HepG2 (cell line): Measurements from ENCODE around the gene TNS1. TPM values are rescaled to one million over a fixed set of nuclear protein-coding genes. Genes with fewer than 3 reads are reported as not detected.

Experiments used
- ATAC-seq: fragments of 200-7000 bp; cut with Tn5 transposase; 3 replicates; pipeline ENCODE4 v1.9.1; 2020; ENCODE audit warnings: mild to moderate bottlenecking, moderate library complexity
- BruUV-seq: library from RNA; stranded (reverse); fragments of 400-500 nt; replicated peaks from 2 replicates; lab custom pipeline; 2021; lab: Mats Ljungman, UMichigan
- CTCF ChIA-PET: fragments of 300-600 bp; formaldehyde crosslinking; extraction: SDS; loops from one replicate; lab custom pipeline; 2021; ENCODE audit warnings: low total read pairs, inconsistent platforms, low intra/inter-chr PET ratio; lab: Yijun Ruan, JAX
- POLR2A ChIA-PET: fragments of 350-600 bp; sonication (Branson Sonifier 250); formaldehyde crosslinking; loops from one replicate; lab custom pipeline; 2020; ENCODE audit warnings: antibody characterized with exemption, inconsistent platforms; lab: Yijun Ruan, JAX
- DNase-seq: peaks from one replicate; pipeline ENCODE4 v3.0.0-alpha.2; 2015; ENCODE audit warnings: low spot score
- FAIRE-seq: peaks from 3 replicates; lab custom pipeline; 2011; peaks lifted over from hg19 to GRCh38; lab: Jason Lieb, UNC
- H2AFZ ChIP-seq: one replicate; pipeline ENCODE4 v1.6.1; 2011; ENCODE audit warnings: low read length, inconsistent platforms
- H3K27ac ChIP-seq: fragments of 300-600 bp; 3 replicates; pipeline ENCODE4 v1.8.0; 2011; ENCODE audit warnings: mixed run types, mild to moderate bottlenecking, mixed read lengths, low read length, inconsistent platforms; ENCODE audit not compliant: insufficient read depth; ENCODE audit errors: extremely low read length
- H3K27me3 ChIP-seq, 2 experiments: fragments of 200-600 bp in 1 of 2; 2 replicates in 1 of 2; 3 replicates in 1 of 2; pipeline versions ENCODE4 v1.6.0 to v1.8.0; 2011; ENCODE audit warnings: low read length in 2 of 2, mild to moderate bottlenecking in 2 of 2, moderate library complexity in 2 of 2, inconsistent platforms in 1 of 2; ENCODE audit not compliant: insufficient read depth in 2 of 2, control insufficient read depth in 1 of 2
- H3K36me3 ChIP-seq, 2 experiments: fragments of 200-600 bp in 1 of 2; replicated peaks in 1 of 2; 2 replicates in 1 of 2; 3 replicates in 1 of 2; pipeline versions ENCODE4 v1.5.1 to v1.8.0; 2011; ENCODE audit warnings: low read length in 2 of 2, inconsistent platforms in 1 of 2; ENCODE audit not compliant: insufficient read depth in 2 of 2, control insufficient read depth in 1 of 2
- H3K4me1 ChIP-seq: 2 replicates; pipeline ENCODE4 v1.5.1; 2012; ENCODE audit warnings: low read length, inconsistent platforms; ENCODE audit not compliant: insufficient read depth
- H3K4me2 ChIP-seq: 2 replicates; pipeline ENCODE4 v1.6.0; 2011; ENCODE audit warnings: low read depth, low read length, inconsistent platforms
- H3K4me3 ChIP-seq, 3 experiments: fragments of 200-600 bp in 1 of 3; sonication (generic), shearing (Covaris generic) in 1 of 3; replicated peaks in 1 of 3; 2 replicates each; pipeline ENCODE4 v1.5.1; 2011 to 2016; ENCODE audit warnings: low read length in 3 of 3, inconsistent platforms in 2 of 3, low read depth in 2 of 3, mild to moderate bottlenecking in 2 of 3, control low read depth in 1 of 3, mixed read lengths in 1 of 3; ENCODE audit not compliant: insufficient read depth in 1 of 3
- H3K79me2 ChIP-seq: one replicate; pipeline ENCODE4 v1.6.1; 2011; ENCODE audit warnings: low read length, inconsistent platforms; ENCODE audit not compliant: insufficient read depth
- H3K9ac ChIP-seq: 2 replicates; pipeline ENCODE4 v1.6.0; 2011; ENCODE audit warnings: mild to moderate bottlenecking, low read depth, low read length, inconsistent platforms; ENCODE audit not compliant: insufficient read depth
- H3K9me3 ChIP-seq: 2 replicates; pipeline ENCODE4 v1.5.1; 2012; ENCODE audit warnings: mild to moderate bottlenecking, low read length
- H4K20me1 ChIP-seq: 2 replicates; pipeline ENCODE4 v1.6.0; 2011; ENCODE audit warnings: inconsistent platforms, mild to moderate bottlenecking, low read length, moderate library complexity; ENCODE audit not compliant: insufficient read depth
- AKAP8 ChIP-seq: sonication (generic); formaldehyde crosslinking; IDR thresholded peaks from 2 replicates; pipeline ENCODE4 v1.5.1; 2020; ENCODE audit warnings: mild to moderate bottlenecking, missing genetic modification reagents
- NFIC ChIP-seq: IDR thresholded peaks from 2 replicates; pipeline ENCODE4 v1.6.1; 2012; ENCODE audit warnings: mild to moderate bottlenecking, low read length, inconsistent platforms
- NFYC ChIP-seq: IDR thresholded peaks from 2 replicates; pipeline ENCODE4 v1.6.1; 2016; ENCODE audit warnings: missing genetic modification reagents, missing compliant biosample characterization
- SMARCE1 ChIP-seq: fragments of 450-650 bp; IDR thresholded peaks from 2 replicates; pipeline ENCODE4 v1.6.1; 2017; ENCODE audit warnings: borderline replicate concordance
- ZBTB38 ChIP-seq: sonication (generic); formaldehyde crosslinking; IDR thresholded peaks from 2 replicates; pipeline ENCODE4 v1.5.1; 2020; ENCODE audit warnings: mild to moderate bottlenecking, missing genetic modification reagents
- ZBTB42 ChIP-seq: sonication (generic); formaldehyde crosslinking; IDR thresholded peaks from 2 replicates; pipeline ENCODE4 v1.5.0; 2020; ENCODE audit warnings: mild to moderate bottlenecking, missing genetic modification reagents
- ZFP90 ChIP-seq: sonication (generic); formaldehyde crosslinking; IDR thresholded peaks from 2 replicates; pipeline ENCODE4 v1.8.0; 2022; ENCODE audit warnings: missing genetic modification reagents, mild to moderate bottlenecking, inconsistent platforms, borderline replicate concordance
- ZNF607 ChIP-seq: sonication (generic); formaldehyde crosslinking; IDR thresholded peaks from 2 replicates; pipeline ENCODE4 v1.5.1; 2020; ENCODE audit warnings: missing genetic modification reagents, mild to moderate bottlenecking, borderline replicate concordance
- ZNF816 ChIP-seq: sonication (generic); formaldehyde crosslinking; IDR thresholded peaks from 2 replicates; pipeline ENCODE4 v1.8.0; 2022; ENCODE audit warnings: missing genetic modification reagents, mild to moderate bottlenecking, borderline replicate concordance
- WGBS: methylation state at CpG from one replicate; pipeline ENCODE4 v1.1.6; 2017; ENCODE audit warnings: low lambda C conversion rate; 5-methylcytosine and 5-hydroxymethylcytosine counted together
- in situ Hi-C: cut with HindIII; loops from 2 replicates; pipeline ENCODE4 v1.10.0; 2017; ENCODE audit warnings: low pct_unique_long_range_greater_than_20kb; ENCODE audit not compliant: extremely low pct_ligation_motif_present
- intact Hi-C: fragments of 100-400 bp; cut with micrococcal nuclease; formaldehyde crosslinking; loops from one replicate; pipeline ENCODE4 v1.10.0; 2022; ENCODE audit not compliant: unreplicated experiment
- polyA plus RNA-seq, 8 experiments: library from polyadenylated mRNA; depleted of rRNA in 3 of 8; stranded (reverse) in 7 of 8; unstranded in 1 of 8; fragments of >200 nt; fragmentation: Illumina TruSeq in 4 of 8; extraction: Trizol in 4 of 8; gene quantifications; 2 replicates each; pipeline versions ENCODE4 v1.2.1 to v1.2.3, GENCODE V29; 2011 to 2016; ENCODE audit warnings: low read depth in 4 of 8, missing spikeins in 1 of 8, mixed read lengths in 1 of 8; ENCODE audit not compliant: insufficient read depth in 1 of 8
- total RNA-seq, 5 experiments: library from RNA; depleted of rRNA; stranded (reverse); fragments of >200 nt; fragmentation: Illumina TruSeq; extraction: Trizol; gene quantifications; 2 replicates each; pipeline ENCODE4 v1.2.3, GENCODE V29; 2016; ENCODE audit warnings: low read depth in 1 of 5
- TF ChIP-seq, protein P1 (sequence below): IDR thresholded peaks from 2 replicates; pipeline ENCODE4 v1.6.1; 2016; ENCODE audit warnings: missing genetic modification reagents, missing compliant biosample characterization
- TF ChIP-seq, protein P2 (sequence below): sonication (generic); formaldehyde crosslinking; IDR thresholded peaks from 2 replicates; pipeline ENCODE4 v1.9.0; 2021; ENCODE audit warnings: missing genetic modification reagents, mild to moderate bottlenecking, borderline replicate concordance
- TF ChIP-seq, protein P3 (sequence below): sonication (generic); formaldehyde crosslinking; IDR thresholded peaks from 2 replicates; pipeline ENCODE4 v1.8.1; 2023; ENCODE audit warnings: mild to moderate bottlenecking, missing genetic modification reagents
- TF ChIP-seq, protein P4 (sequence below): IDR thresholded peaks from 2 replicates; pipeline ENCODE4 v1.6.1; 2016; ENCODE audit warnings: low read depth, borderline replicate concordance
- TF ChIP-seq, protein P5 (sequence below): IDR thresholded peaks from 2 replicates; pipeline ENCODE4 v1.6.1; 2018; ENCODE audit warnings: missing genetic modification reagents, mild to moderate bottlenecking, missing compliant biosample characterization

Gene TNS1
- total and polyA plus RNA-seq, 2 of the 13 experiments (the other 11 are each of a cell fraction or from before 2014, with no cell fraction given) = 1.9 to 118 TPM

DNA sequence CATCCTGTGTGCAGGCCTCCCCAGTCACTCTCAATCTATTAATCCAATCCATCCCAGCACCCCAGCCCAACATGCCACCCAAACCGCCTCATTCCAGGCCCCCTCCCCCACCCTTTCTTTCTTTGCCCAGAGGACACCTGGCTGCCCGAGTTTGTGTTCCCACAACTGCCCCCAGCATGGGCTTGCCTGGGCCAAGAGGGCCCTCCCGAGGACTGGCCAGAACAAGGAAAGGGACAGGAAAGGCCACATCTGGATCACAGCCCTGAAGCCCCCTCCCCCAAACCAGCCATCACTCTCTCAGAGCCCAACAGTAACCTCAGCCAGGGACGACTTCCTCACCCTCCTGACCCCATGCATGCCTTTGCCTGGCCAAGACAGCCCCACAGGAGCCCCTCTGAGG, 1.2 kb downstream of the TNS1 start:
- no peak for FAIRE-seq
- CTCF ChIA-PET = no interaction called here

DNA sequence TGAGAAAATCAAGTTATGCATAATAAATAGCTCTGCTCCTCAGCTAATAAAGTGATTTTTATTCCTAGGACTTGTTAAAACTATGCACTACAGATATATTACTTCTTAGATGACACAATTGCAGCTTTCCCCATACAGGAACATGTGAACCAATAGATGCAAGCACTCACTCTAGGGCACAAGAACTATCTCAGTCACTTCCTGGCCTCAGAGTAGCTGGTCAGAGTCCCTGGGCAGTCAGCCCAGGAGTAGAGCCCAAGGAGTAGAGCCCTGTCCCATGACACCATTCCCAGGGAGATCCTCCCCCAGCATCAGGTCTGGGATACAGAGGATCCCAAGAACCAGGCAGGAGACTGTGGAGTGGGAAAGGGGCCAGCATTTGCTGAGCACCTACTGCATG, 2.7 kb downstream of the TNS1 start:
- H3K9me3 ChIP-seq = no peaks in the 10 kb centered on the region
- peaks cover 3 to 58% of the 10 kb centered on the region in 2 experiments; a peak in 4 of 5 replicates for H3K27me3 ChIP-seq
- FAIRE-seq = no peak
- TF ChIP-seq ZFP90 (CRISPR knock-in tag) = no peak
- TF ChIP-seq, protein P1, sequence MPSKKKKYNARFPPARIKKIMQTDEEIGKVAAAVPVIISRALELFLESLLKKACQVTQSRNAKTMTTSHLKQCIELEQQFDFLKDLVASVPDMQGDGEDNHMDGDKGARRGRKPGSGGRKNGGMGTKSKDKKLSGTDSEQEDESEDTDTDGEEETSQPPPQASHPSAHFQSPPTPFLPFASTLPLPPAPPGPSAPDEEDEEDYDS (CRISPR knock-in tag) = no peak
- TF ChIP-seq NFIC = no peak
- no peak for TF ChIP-seq ZNF816 (CRISPR knock-in tag)
- no peak for TF ChIP-seq AKAP8 (CRISPR knock-in tag)
- no peak for TF ChIP-seq NFYC
- no peak for TF ChIP-seq ZBTB42 (CRISPR knock-in tag)
- no peak for TF ChIP-seq ZBTB38 (CRISPR knock-in tag)
- TF ChIP-seq, protein P2, sequence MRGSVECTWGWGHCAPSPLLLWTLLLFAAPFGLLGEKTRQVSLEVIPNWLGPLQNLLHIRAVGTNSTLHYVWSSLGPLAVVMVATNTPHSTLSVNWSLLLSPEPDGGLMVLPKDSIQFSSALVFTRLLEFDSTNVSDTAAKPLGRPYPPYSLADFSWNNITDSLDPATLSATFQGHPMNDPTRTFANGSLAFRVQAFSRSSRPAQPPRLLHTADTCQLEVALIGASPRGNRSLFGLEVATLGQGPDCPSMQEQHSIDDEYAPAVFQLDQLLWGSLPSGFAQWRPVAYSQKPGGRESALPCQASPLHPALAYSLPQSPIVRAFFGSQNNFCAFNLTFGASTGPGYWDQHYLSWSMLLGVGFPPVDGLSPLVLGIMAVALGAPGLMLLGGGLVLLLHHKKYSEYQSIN (CRISPR knock-in tag) = no peak
- TF ChIP-seq ZNF607 = no peak
- TF ChIP-seq, protein P3, sequence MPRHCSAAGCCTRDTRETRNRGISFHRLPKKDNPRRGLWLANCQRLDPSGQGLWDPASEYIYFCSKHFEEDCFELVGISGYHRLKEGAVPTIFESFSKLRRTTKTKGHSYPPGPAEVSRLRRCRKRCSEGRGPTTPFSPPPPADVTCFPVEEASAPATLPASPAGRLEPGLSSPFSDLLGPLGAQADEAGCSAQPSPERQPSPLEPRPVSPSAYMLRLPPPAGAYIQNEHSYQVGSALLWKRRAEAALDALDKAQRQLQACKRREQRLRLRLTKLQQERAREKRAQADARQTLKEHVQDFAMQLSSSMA (CRISPR knock-in tag) = no peak
- TF ChIP-seq, protein P4, sequence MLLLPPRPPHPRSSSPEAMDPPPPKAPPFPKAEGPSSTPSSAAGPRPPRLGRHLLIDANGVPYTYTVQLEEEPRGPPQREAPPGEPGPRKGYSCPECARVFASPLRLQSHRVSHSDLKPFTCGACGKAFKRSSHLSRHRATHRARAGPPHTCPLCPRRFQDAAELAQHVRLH (CRISPR knock-in tag) = no peak

More for the DNA sequence above, 1.2 kb downstream of the TNS1 start:
- WGBS = 0% methylated on average over 4 of the region's 4 CpGs
- Histone ChIP-seq H3K79me2 (no peaks in the 10 kb centered on the region), H4K20me1 (no peaks in the 10 kb centered on the region), H3K4me3 (no peak overlapping the region), H3K27ac (no peak overlapping the region), H2AFZ (no peak overlapping the region), H3K27me3 (peaks cover 0 to 64% of the 10 kb centered on the region in 2 experiments; a peak in 3 of 5 replicates), H3K9ac (no peak overlapping the region), H3K4me1 (peaks cover 6% of the 10 kb centered on the region; the same call in 1 of the 2 replicates), H3K4me2 (no peak overlapping the region), H3K9me3 (no peaks in the 10 kb centered on the region), H3K36me3 (no peaks in the 10 kb centered on the region)
- no TSS peak for BruUV-seq
- ATAC-seq (no peak), DNase-seq (no peak)
- in situ Hi-C loops = no loop called here
- POLR2A ChIA-PET = no interaction called here
- intact Hi-C loops = no loop called here
- no peak for TF ChIP-seq SMARCE1
- TF ChIP-seq, protein P5, sequence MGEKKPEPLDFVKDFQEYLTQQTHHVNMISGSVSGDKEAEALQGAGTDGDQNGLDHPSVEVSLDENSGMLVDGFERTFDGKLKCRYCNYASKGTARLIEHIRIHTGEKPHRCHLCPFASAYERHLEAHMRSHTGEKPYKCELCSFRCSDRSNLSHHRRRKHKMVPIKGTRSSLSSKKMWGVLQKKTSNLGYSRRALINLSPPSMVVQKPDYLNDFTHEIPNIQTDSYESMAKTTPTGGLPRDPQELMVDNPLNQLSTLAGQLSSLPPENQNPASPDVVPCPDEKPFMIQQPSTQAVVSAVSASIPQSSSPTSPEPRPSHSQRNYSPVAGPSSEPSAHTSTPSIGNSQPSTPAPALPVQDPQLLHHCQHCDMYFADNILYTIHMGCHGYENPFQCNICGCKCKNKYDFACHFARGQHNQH = no peak

More for the DNA sequence above, 2.7 kb downstream of the TNS1 start:
- peaks cover 19% of the 10 kb centered on the region for H3K4me1 ChIP-seq
- in situ Hi-C loops (no loop called here), intact Hi-C loops (no loop called here)
- H4K20me1 ChIP-seq = no peaks in the 10 kb centered on the region
- H3K36me3 ChIP-seq = no peaks in the 10 kb centered on the region
- H3K4me3 ChIP-seq = no peak overlapping the region
- ChIA-PET POLR2A (no interaction called here), CTCF (no interaction called here)
- H2AFZ ChIP-seq = no peak overlapping the region
- H3K79me2 ChIP-seq = no peaks in the 10 kb centered on the region
- no TSS peak for BruUV-seq
- ATAC-seq (no peak), DNase-seq (no peak)
- H3K9ac ChIP-seq = no peak overlapping the region
- H3K4me2 ChIP-seq = no peak overlapping the region
- no peak overlapping the region for H3K27ac ChIP-seq
